A673 (cell line): Measurements from ENCODE around the gene MEIOC. TPM values are rescaled to one million over a fixed set of nuclear protein-coding genes. Genes with fewer than 3 reads are reported as not detected.

ENCODE experiments used
- BruUV-seq: library from RNA; stranded (reverse); fragments of 400-500 nt; replicated peaks from 2 replicates; lab custom pipeline; 2021; lab: Mats Ljungman, UMichigan
- CTCF ChIA-PET: fragments of 300-600 bp; sonication (Branson Sonifier 250); formaldehyde crosslinking; loops from one replicate; lab custom pipeline; 2022; ENCODE audit warnings: antibody characterized with exemption; lab: Charles Lee
- POLR2A ChIA-PET: fragments of 300-600 bp; sonication (Branson Sonifier 250); formaldehyde crosslinking; loops from one replicate; lab custom pipeline; 2022; ENCODE audit warnings: antibody characterized with exemption; ENCODE audit not compliant: low non-redundant PET; lab: Charles Lee
- DNase-seq: peaks from one replicate; pipeline ENCODE4 v3.0.0-alpha.2; 2015; ENCODE audit warnings: low spot score
- H3K27ac ChIP-seq: fragments of 200-600 bp; sonication (generic); 2 replicates; pipeline ENCODE4 v1.5.1; 2016; ENCODE audit warnings: mixed run types, low read depth, mild to moderate bottlenecking, mixed read lengths, antibody characterized with exemption, low read length; ENCODE audit not compliant: poor library complexity, severe bottlenecking
- H3K27me3 ChIP-seq: fragments of 200-600 bp; sonication (generic); replicated peaks from 2 replicates; pipeline ENCODE4 v1.6.1; 2017; ENCODE audit warnings: mixed run types, low read depth, mild to moderate bottlenecking, mixed read lengths, antibody characterized with exemption, low read length; ENCODE audit not compliant: insufficient read depth, poor library complexity
- H3K36me3 ChIP-seq: fragments of 200-600 bp; sonication (generic); 2 replicates; pipeline ENCODE4 v1.6.1; 2016; ENCODE audit warnings: mixed run types, mild to moderate bottlenecking, mixed read lengths, antibody characterized with exemption, low read length; ENCODE audit not compliant: insufficient read depth, poor library complexity, severe bottlenecking
- H3K4me1 ChIP-seq: fragments of 200-600 bp; sonication (generic); 2 replicates; pipeline ENCODE4 v1.6.1; 2017; ENCODE audit warnings: mixed run types, mild to moderate bottlenecking, mixed read lengths, antibody characterized with exemption, low read length; ENCODE audit not compliant: insufficient read depth, poor library complexity, severe bottlenecking
- H3K4me3 ChIP-seq: fragments of 200-600 bp; sonication (generic); 2 replicates; pipeline ENCODE4 v1.5.1; 2016; ENCODE audit warnings: low read depth, mixed run types, mild to moderate bottlenecking, mixed read lengths, low read length; ENCODE audit not compliant: poor library complexity, severe bottlenecking
- H3K9me3 ChIP-seq: fragments of 200-600 bp; sonication (generic); 2 replicates; pipeline ENCODE4 v1.6.1; 2016; ENCODE audit warnings: mixed run types, low read depth, mild to moderate bottlenecking, mixed read lengths, antibody characterized with exemption, low read length; ENCODE audit not compliant: poor library complexity, severe bottlenecking
- CTCF ChIP-seq: fragments of 300-800, 200-600 bp; sonication (generic); conservative IDR thresholded peaks from 2 replicates; pipeline ENCODE4 v1.5.1; 2017; ENCODE audit warnings: low read depth, mild to moderate bottlenecking, antibody characterized with exemption, low read length, moderate library complexity, mixed read lengths
- EZH2 ChIP-seq: fragments of 200-600 bp; sonication (generic); IDR thresholded peaks from 2 replicates; pipeline ENCODE4 v1.6.1; 2017; ENCODE audit warnings: borderline replicate concordance, low read depth, mild to moderate bottlenecking, mixed read lengths, antibody characterized with exemption, low read length; ENCODE audit not compliant: poor library complexity, severe bottlenecking
- intact Hi-C: fragments of 100-400 bp; cut with micrococcal nuclease; formaldehyde crosslinking; loops from one replicate; pipeline ENCODE4 v1.10.0; 2022; ENCODE audit not compliant: unreplicated experiment
- total RNA-seq: library from RNA; stranded (reverse); gene quantifications from 2 replicates; pipeline ENCODE4 v1.2.3, GENCODE V29; 2021

MEIOC gene
- total RNA-seq, 1 experiment from 2014 or later, result not detected

GRCh38 chr17:44707755-44708400 lies 51.6 kb downstream of the MEIOC start:
- no peaks in the 10 kb centered on the region for H3K27me3 ChIP-seq
- peak overlapping the region; percentile 80 for H3K4me3 ChIP-seq
- TSS peak; percentile 99 for BruUV-seq
- peaks cover 4% of the 10 kb centered on the region for H3K4me1 ChIP-seq
- no peak for TF ChIP-seq EZH2
- TF ChIP-seq CTCF, result no peak
- no peaks in the 10 kb centered on the region for H3K9me3 ChIP-seq
- ChIA-PET POLR2A (interaction anchor here (0.6 kb wide), 1 partner anchor 1337 kb away, joined by 3 read pairs; no protein-coding TSS in a partner anchor), CTCF (no interaction called here)
- peak overlapping the region; percentile 89 for H3K27ac ChIP-seq
- no peak for DNase-seq
- no peaks in the 10 kb centered on the region for H3K36me3 ChIP-seq
- intact Hi-C loops, result no loop called here

DNA sequence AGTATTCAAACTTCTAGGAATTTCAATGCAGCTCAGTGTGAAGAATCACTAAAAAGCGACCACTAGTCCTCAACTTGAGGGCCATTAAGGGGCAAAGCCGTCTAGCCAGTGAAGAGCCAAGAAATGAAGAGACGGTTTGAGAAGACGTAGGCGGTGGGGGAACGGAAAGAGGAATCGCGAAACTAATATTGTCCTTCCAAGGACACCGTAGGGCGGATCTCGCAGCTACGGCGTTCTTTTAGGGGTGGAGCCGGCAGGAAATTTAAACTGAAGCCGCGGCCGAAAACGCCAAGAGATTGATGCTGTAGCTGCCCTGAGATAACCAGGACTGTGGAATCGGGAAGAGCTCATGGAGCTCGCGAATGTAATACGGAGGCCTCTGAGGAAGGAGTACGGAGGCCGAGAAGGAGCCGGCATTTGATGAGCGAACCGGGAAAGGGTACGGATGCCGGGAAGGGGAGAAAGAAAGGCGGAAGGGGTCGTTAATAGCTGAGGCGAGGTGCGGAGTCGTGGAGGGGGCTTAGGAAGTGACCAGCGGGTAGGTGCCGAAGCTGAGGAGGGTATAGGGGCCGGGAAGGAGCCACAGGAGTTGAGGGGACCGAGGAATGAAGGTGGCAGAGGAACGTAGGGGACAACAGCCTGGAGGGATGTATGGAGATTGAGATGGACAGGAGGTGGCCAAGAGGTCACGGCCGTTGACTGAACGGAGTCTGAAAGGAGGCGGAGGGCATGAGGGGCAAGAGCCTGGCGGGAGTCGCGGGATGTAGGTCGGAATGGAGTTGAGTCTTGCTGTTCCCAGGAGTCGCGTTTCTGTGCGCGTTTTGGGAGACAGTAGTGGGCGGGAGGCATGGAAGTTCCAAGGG lies 52.4 kb downstream of the MEIOC start, which contains the start of gene DBF4B:
Gene DBF4B (plus strand): TSS at position 265 of the 863 bp plus-strand sequence. CDS start 156 bp downstream, at position 421.
- peak; percentile 85 for DNase-seq
- no TSS peak for BruUV-seq
- peak within 1 kb of the TSS; percentile 80 for H3K4me3 ChIP-seq
- POLR2A ChIA-PET, result interaction anchor here (0.6 kb wide), 1 partner anchor 1338 kb away, joined by 3 read pairs; no protein-coding TSS in a partner anchor
- H3K27ac ChIP-seq, result peak within 1 kb of the TSS; percentile 89
- H3K27me3 ChIP-seq, result no peaks in the 10 kb centered on the region
- intact Hi-C loops, result no loop called here
- H3K9me3 ChIP-seq, result no peaks in the 10 kb centered on the region
- CTCF ChIA-PET, result no interaction called here
- no peaks in the 10 kb centered on the region for H3K36me3 ChIP-seq
- peaks cover 4% of the 10 kb centered on the region for H3K4me1 ChIP-seq
- TF ChIP-seq EZH2 (no peak), CTCF (no peak)

DNA sequence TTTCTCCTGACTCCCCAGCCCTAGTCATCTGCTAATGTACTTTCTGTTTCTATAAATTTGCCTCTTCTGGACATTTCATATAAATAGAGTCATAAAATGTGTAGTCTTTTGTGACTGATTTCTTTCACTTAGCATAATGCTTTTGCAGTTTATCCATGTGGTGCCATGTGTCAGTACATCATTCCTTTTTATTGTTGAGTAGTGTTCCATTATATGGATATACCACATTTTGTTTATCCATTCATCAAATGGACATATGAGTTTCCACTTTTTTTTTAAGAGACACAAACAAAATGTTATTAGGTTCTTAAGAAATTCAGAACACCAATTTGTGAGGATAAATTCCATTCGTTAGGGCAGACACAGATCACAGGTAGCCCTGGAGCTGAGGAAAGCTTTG lies 63.2 kb downstream of the MEIOC start:
- no TSS peak for BruUV-seq
- intact Hi-C loops, result no loop called here
- Histone ChIP-seq H3K27ac (no peak overlapping the region), H3K4me3 (no peak overlapping the region), H3K4me1 (no peaks in the 10 kb centered on the region), H3K27me3 (no peaks in the 10 kb centered on the region), H3K9me3 (no peaks in the 10 kb centered on the region), H3K36me3 (no peaks in the 10 kb centered on the region)
- no peak for DNase-seq
- no peak for TF ChIP-seq CTCF
- TF ChIP-seq EZH2, result no peak
- ChIA-PET POLR2A (no interaction called here), CTCF (no interaction called here)
